B cell (primary cell): Measurements from ENCODE around the gene STRADA.

Experiments
- CTCF ChIP-seq: fragments of 200-600 bp; IDR thresholded peaks from one replicate; pipeline ENCODE4 v1.8.0; 2022; ENCODE audit warnings: antibody characterized with exemption, mild to moderate bottlenecking
- EZH2 ChIP-seq: IDR thresholded peaks from 2 replicates; pipeline ENCODE4 v1.6.1; 2012; ENCODE audit warnings: borderline replicate concordance, low read depth, mild to moderate bottlenecking, moderate library complexity, low read length; ENCODE audit not compliant: insufficient read depth, poor library complexity, severe bottlenecking

GRCh38 chr17:63704836-63705235, 36.8 kb downstream of the STRADA start:
- TF ChIP-seq CTCF (no peak), EZH2 (no peak)
